Ovary (tissue), 9 donors: Measurements from ENCODE around the gene KCNK2. TPM values are rescaled to one million over a fixed set of nuclear protein-coding genes. Genes with fewer than 3 reads are reported as not detected.

Experiments
- DNase-seq, 5 donors: peaks; one replicate each; pipeline ENCODE4 v3.0.0-alpha.2; 2019 to 2020
- H3K27ac ChIP-seq, 2 donors: fragments of 200-600 bp; one replicate each; pipeline versions ENCODE4 v1.5.1 to v1.8.0; 2019 to 2022
- H3K27me3 ChIP-seq: fragments of 200-600 bp; one replicate; pipeline ENCODE4 v1.8.0; 2022
- H3K36me3 ChIP-seq: fragments of 200-600 bp; sonication (generic); one replicate; pipeline ENCODE4 v1.5.1; 2019
- H3K4me1 ChIP-seq: one replicate; pipeline ENCODE4 v1.8.1; 2013; ENCODE audit warnings: mild to moderate bottlenecking, moderate library complexity; ENCODE audit not compliant: insufficient read depth
- H3K4me3 ChIP-seq: fragments of 200-600 bp; sonication (generic); one replicate; pipeline ENCODE4 v1.5.1; 2017
- H3K9me3 ChIP-seq, 2 donors: fragments of 200-600 bp in 1 of 2; sonication (generic) in 1 of 2; one replicate each; pipeline versions ENCODE4 v1.5.1 to v1.8.1; 2013 to 2019; ENCODE audit warnings: mild to moderate bottlenecking in 1 of 2, moderate library complexity in 1 of 2
- EP300 ChIP-seq: sonication (generic); formaldehyde crosslinking; IDR thresholded peaks from one replicate; pipeline ENCODE4 v1.6.1; 2017; ENCODE audit warnings: antibody characterized with exemption
- POLR2A ChIP-seq: fragments of 450-650 bp; IDR thresholded peaks from one replicate; pipeline ENCODE4 v1.6.1; 2017; ENCODE audit warnings: antibody characterized with exemption, mild to moderate bottlenecking, moderate library complexity
- WGBS, 3 donors: extraction: QIAGEN DNeasy Blood & Tissue Kit in 1 of 3; methylation state at CpG; one replicate each; pipeline versions ENCODE4 v1.1.5 to v1.1.7; 2013 to 2017; 5-methylcytosine and 5-hydroxymethylcytosine counted together
- intact Hi-C, 4 donors: fragments of 100-400 bp; cut with DNase I; formaldehyde crosslinking; loops; one replicate each; pipeline versions ENCODE4 v1.11.0 to v1.15.1; 2022 to 2023
- polyA plus RNA-seq, 2 donors: library from polyadenylated mRNA; stranded (reverse); fragments of 200-250 nt in 1 of 2; fragments of 350-450 nt in 1 of 2; fragmentation: Illumina TruSeq in 1 of 2; extraction: RNeasy Lipid Tissue Mini Kit (QIAGEN cat#74804) in 1 of 2; gene quantifications; one replicate each; pipeline ENCODE4 v1.2.3, GENCODE V29; 2013 to 2014
- total RNA-seq, 7 donors: library from RNA; depleted of rRNA in 2 of 7; stranded (reverse); fragments of >200 nt in 2 of 7; fragmentation: NEBNext Ultra II Directional in 3 of 7; extraction: Animal tissue kit (Norgen Biotek cat#: 25700) in 3 of 7; gene quantifications; one replicate each; pipeline versions ENCODE4 v1.1.0 to v1.2.4, GENCODE V29; 2016 to 2023
- TF ChIP-seq, protein P1 (sequence below), 3 donors: fragments of 450-650 bp in 2 of 3; fragments of 200-600 bp in 1 of 3; IDR thresholded peaks; one replicate each; pipeline versions ENCODE4 v1.5.1 to v1.8.0; 2016 to 2022; ENCODE audit warnings: antibody characterized with exemption in 3 of 3, mild to moderate bottlenecking in 1 of 3
- donor health status: DM: no; HTN: no; CAD: no; lungs with moderate emphysema.
- donor health status: DM: no; HTN: no; CAD: no.
- donor health status: Bipolar disorder and iron deficiency.
- donor health status: DM: yes; HTN: yes; CAD: no.
- donor health status: DM: no; HTN: no; CAD: no.
- donor health status: DM: yes; HTN: yes; CAD: no.

The KCNK2 gene
- total and polyA plus RNA-seq, 9 donors: 0.36 to 13.0 (median 1.6) TPM

DNA sequence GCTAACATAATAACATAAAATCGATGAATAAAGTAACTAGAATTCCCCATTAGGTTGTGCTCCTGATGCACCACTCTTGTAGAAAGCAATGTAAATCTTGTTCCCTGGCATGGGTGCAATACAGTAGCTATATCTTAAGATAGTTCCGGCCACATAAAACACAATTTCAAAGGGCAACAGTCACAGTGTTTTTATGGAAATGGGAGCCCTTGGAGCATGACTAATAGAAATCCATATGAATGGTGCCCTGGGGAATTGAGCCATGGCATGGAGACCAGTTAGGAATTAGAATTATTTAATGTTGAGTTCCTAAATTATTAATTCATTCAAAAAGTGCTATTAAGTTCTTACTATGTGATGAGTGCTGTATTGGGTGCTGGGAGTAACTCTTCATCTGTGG lies 118.7 kb downstream of the KCNK2 start:
- no peak overlapping the region for H3K27ac ChIP-seq
- TF ChIP-seq, protein P1, sequence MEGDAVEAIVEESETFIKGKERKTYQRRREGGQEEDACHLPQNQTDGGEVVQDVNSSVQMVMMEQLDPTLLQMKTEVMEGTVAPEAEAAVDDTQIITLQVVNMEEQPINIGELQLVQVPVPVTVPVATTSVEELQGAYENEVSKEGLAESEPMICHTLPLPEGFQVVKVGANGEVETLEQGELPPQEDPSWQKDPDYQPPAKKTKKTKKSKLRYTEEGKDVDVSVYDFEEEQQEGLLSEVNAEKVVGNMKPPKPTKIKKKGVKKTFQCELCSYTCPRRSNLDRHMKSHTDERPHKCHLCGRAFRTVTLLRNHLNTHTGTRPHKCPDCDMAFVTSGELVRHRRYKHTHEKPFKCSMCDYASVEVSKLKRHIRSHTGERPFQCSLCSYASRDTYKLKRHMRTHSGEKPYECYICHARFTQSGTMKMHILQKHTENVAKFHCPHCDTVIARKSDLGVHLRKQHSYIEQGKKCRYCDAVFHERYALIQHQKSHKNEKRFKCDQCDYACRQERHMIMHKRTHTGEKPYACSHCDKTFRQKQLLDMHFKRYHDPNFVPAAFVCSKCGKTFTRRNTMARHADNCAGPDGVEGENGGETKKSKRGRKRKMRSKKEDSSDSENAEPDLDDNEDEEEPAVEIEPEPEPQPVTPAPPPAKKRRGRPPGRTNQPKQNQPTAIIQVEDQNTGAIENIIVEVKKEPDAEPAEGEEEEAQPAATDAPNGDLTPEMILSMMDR (IDR thresholded peaks at IDR 0.05): no peak
- TF ChIP-seq EP300 (no peak), POLR2A (no peak)
- intact Hi-C loops: no loop called here
- no peaks in the 10 kb centered on the region for H3K36me3 ChIP-seq
- H3K4me1 ChIP-seq: no peaks in the 10 kb centered on the region
- H3K27me3 ChIP-seq: no peaks in the 10 kb centered on the region
- WGBS, 3 donors: 72 to 78% (median 73%) methylated on average over 2 of the region's 2 CpGs
- no peaks in the 10 kb centered on the region for H3K9me3 ChIP-seq
- no peak for DNase-seq
- H3K4me3 ChIP-seq: no peak overlapping the region

GRCh38 chr1:215202868-215203267 lies 120.3 kb downstream of the KCNK2 start:
- Histone ChIP-seq H3K27ac (no peak overlapping the region), H3K36me3 (no peaks in the 10 kb centered on the region), H3K27me3 (no peaks in the 10 kb centered on the region), H3K4me3 (no peak overlapping the region), H3K9me3 (no peaks in the 10 kb centered on the region), H3K4me1 (no peaks in the 10 kb centered on the region)
- intact Hi-C loops: no loop called here
- TF ChIP-seq, protein P1 (IDR thresholded peaks at IDR 0.05): no peak
- TF ChIP-seq POLR2A (no peak), EP300 (no peak)
- no peak for DNase-seq
- WGBS, 3 donors: 49 to 64% (median 54%) methylated on average over 2 of the region's 2 CpGs

DNA sequence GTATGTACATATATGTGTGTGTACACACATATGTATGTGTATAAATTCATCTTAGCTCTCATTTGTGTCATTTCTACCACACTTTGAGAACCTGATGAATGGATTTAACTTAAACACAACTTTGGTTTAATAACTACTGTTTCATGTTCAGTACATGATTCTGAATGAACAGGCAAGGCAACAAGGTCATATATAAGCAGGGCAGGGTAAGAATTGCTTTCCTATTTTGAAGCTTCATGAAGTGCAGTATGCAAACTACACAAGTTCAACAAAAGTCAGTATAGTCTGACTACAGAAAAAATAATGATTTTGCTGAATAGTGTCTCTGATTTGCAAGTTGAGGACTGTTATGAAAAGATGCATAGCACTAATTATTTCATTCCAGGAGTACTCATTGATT lies 127.6 kb downstream of the KCNK2 start:
- no peak overlapping the region for H3K27ac ChIP-seq
- H3K9me3 ChIP-seq: no peaks in the 10 kb centered on the region
- H3K4me1 ChIP-seq: no peaks in the 10 kb centered on the region
- H3K4me3 ChIP-seq: no peak overlapping the region
- H3K36me3 ChIP-seq: no peaks in the 10 kb centered on the region
- DNase-seq: no peak
- TF ChIP-seq, protein P1 (IDR thresholded peaks at IDR 0.05): no peak
- no peak for TF ChIP-seq EP300
- TF ChIP-seq POLR2A: no peak
- no peaks in the 10 kb centered on the region for H3K27me3 ChIP-seq
- intact Hi-C loops: no loop called here

- H3K36me3 ChIP-seq: no peaks in the 10 kb centered on the region
- TF ChIP-seq POLR2A (no peak), EP300 (no peak)
- TF ChIP-seq, protein P1 (IDR thresholded peaks at IDR 0.05): no peak
- H3K9me3 ChIP-seq: no peaks in the 10 kb centered on the region
- H3K4me3 ChIP-seq: no peak overlapping the region
- intact Hi-C loops: no loop called here
- H3K4me1 ChIP-seq: no peaks in the 10 kb centered on the region
- no peak overlapping the region for H3K27ac ChIP-seq
- WGBS, 3 donors: 52 to 74% (median 69%) methylated on average over 1 of the region's 1 CpG
- DNase-seq: no peak
- peaks cover 2% of the 10 kb centered on the region for H3K27me3 ChIP-seq
Measured at GRCh38 chr1:215215846-215216245, 133.3 kb downstream of the KCNK2 start.

- TF ChIP-seq, protein P1 (IDR thresholded peaks at IDR 0.05): no peak
- TF ChIP-seq EP300 (no peak), POLR2A (no peak)
- Histone ChIP-seq H3K4me3 (no peak overlapping the region), H3K36me3 (no peaks in the 10 kb centered on the region), H3K27me3 (peaks cover 2% of the 10 kb centered on the region), H3K27ac (no peak overlapping the region), H3K9me3 (no peaks in the 10 kb centered on the region), H3K4me1 (no peaks in the 10 kb centered on the region)
- DNase-seq: no peak
- intact Hi-C loops: no loop called here
Measured at GRCh38 chr1:215219372-215219771, 136.8 kb downstream of the KCNK2 start.
